ENCODE results near the gene TTF2.

Gene TTF2

GRCh38 chr1:117104986-117105385, 44.9 kb downstream of the TTF2 start:
- Histone ChIP-seq H3K4me3 (ENCODE audit: low read depth in 1 of 2, low read length in 2 of 2) (no peak overlapping the region), H3K27ac (ENCODE audit: low read length) (no peak overlapping the region), H2AFZ (ENCODE audit: low read depth, low read length) (no peak overlapping the region), H3K4me1 (ENCODE audit: insufficient read depth, low read length) (no peaks in the 10 kb centered on the region), H3K9ac (ENCODE audit: low read depth, low read length) (no peak overlapping the region), H3K79me2 (ENCODE audit: insufficient read depth, low read length) (no peaks in the 10 kb centered on the region), H3K9me3 (ENCODE audit: insufficient read depth, low read length, severe bottlenecking) (no peaks in the 10 kb centered on the region), H4K20me1 (ENCODE audit: insufficient read depth, low read length) (no peaks in the 10 kb centered on the region), H3K27me3 (ENCODE audit: insufficient read depth, low read length, poor library complexity) (no peaks in the 10 kb centered on the region), H3K36me3 (ENCODE audit: insufficient read depth, low read length) (peaks cover 50% of the 10 kb centered on the region), H3K4me2 (ENCODE audit: insufficient read depth, low read length) (no peak overlapping the region)
- DNase-seq (no peak), ATAC-seq (ENCODE audit: insufficient read depth, low read depth) (no peak)
- TF ChIP-seq EZH2 (IDR thresholded peaks at IDR 0.05; ENCODE audit: borderline replicate concordance, low read depth, low read length, severe bottlenecking): no peak
- TF ChIP-seq, protein P1, sequence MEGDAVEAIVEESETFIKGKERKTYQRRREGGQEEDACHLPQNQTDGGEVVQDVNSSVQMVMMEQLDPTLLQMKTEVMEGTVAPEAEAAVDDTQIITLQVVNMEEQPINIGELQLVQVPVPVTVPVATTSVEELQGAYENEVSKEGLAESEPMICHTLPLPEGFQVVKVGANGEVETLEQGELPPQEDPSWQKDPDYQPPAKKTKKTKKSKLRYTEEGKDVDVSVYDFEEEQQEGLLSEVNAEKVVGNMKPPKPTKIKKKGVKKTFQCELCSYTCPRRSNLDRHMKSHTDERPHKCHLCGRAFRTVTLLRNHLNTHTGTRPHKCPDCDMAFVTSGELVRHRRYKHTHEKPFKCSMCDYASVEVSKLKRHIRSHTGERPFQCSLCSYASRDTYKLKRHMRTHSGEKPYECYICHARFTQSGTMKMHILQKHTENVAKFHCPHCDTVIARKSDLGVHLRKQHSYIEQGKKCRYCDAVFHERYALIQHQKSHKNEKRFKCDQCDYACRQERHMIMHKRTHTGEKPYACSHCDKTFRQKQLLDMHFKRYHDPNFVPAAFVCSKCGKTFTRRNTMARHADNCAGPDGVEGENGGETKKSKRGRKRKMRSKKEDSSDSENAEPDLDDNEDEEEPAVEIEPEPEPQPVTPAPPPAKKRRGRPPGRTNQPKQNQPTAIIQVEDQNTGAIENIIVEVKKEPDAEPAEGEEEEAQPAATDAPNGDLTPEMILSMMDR (IDR thresholded peaks at IDR 0.05; ENCODE audit: borderline replicate concordance, extremely low read depth, low read length, poor library complexity, severe bottlenecking): no peak

DNA sequence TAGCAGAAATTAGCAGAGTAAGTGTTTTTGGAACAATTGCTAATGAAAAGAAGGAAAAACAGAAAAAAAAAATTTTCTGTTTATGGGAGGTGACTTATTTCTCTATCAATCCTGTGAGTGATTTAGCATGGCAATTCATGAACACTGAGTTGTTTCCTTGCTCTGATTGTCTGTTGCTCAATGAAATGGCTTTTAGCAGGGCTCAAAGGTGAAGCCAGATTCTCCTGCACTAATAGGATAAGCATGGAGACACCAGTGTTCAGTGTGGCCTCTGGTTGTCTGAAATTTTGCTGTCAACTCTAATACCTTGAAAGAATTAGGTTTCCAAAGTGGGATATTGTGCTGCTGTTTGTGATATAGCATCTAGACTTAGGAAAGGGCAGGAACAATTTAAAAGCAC, 45.6 kb downstream of the TTF2 start:
- Histone ChIP-seq H3K9ac (ENCODE audit: low read depth, low read length) (no peak overlapping the region), H3K4me2 (ENCODE audit: insufficient read depth, low read length) (no peak overlapping the region), H3K36me3 (ENCODE audit: insufficient read depth, low read length) (peaks cover 43% of the 10 kb centered on the region), H2AFZ (ENCODE audit: low read depth, low read length) (no peak overlapping the region), H3K79me2 (ENCODE audit: insufficient read depth, low read length) (no peaks in the 10 kb centered on the region), H3K27ac (ENCODE audit: low read length) (no peak overlapping the region), H4K20me1 (ENCODE audit: insufficient read depth, low read length) (no peaks in the 10 kb centered on the region), H3K9me3 (ENCODE audit: insufficient read depth, low read length, severe bottlenecking) (no peaks in the 10 kb centered on the region), H3K4me3 (ENCODE audit: low read depth in 1 of 2, low read length in 2 of 2) (no peak overlapping the region), H3K27me3 (ENCODE audit: insufficient read depth, low read length, poor library complexity) (no peaks in the 10 kb centered on the region), H3K4me1 (ENCODE audit: insufficient read depth, low read length) (no peaks in the 10 kb centered on the region)
- DNase-seq: no peak
- TF ChIP-seq EZH2 (IDR thresholded peaks at IDR 0.05; ENCODE audit: borderline replicate concordance, low read depth, low read length, severe bottlenecking): no peak
- TF ChIP-seq, protein P1 (IDR thresholded peaks at IDR 0.05; ENCODE audit: borderline replicate concordance, extremely low read depth, low read length, poor library complexity, severe bottlenecking): no peak
- no peak for ATAC-seq (ENCODE audit: insufficient read depth, low read depth)

GRCh38 chr1:117106478-117106877, 46.4 kb downstream of the TTF2 start:
- ATAC-seq (ENCODE audit: insufficient read depth, low read depth) (peak; percentile 23; the same call in 1 of the 3 replicates), DNase-seq (no peak)
- H3K9me3 ChIP-seq (ENCODE audit: insufficient read depth, low read length, severe bottlenecking): no peaks in the 10 kb centered on the region
- no peak overlapping the region for H3K4me3 ChIP-seq (ENCODE audit: low read depth in 1 of 2, low read length in 2 of 2)
- peaks cover 35% of the 10 kb centered on the region for H3K36me3 ChIP-seq (ENCODE audit: insufficient read depth, low read length)
- H4K20me1 ChIP-seq (ENCODE audit: insufficient read depth, low read length): no peaks in the 10 kb centered on the region
- no peak overlapping the region for H3K4me2 ChIP-seq (ENCODE audit: insufficient read depth, low read length)
- H3K27me3 ChIP-seq (ENCODE audit: insufficient read depth, low read length, poor library complexity): no peaks in the 10 kb centered on the region
- H3K79me2 ChIP-seq (ENCODE audit: insufficient read depth, low read length): no peaks in the 10 kb centered on the region
- H3K9ac ChIP-seq (ENCODE audit: low read depth, low read length): no peak overlapping the region
- no peak overlapping the region for H2AFZ ChIP-seq (ENCODE audit: low read depth, low read length)
- TF ChIP-seq, protein P1 (IDR thresholded peaks at IDR 0.05; ENCODE audit: borderline replicate concordance, extremely low read depth, low read length, poor library complexity, severe bottlenecking): no peak
- TF ChIP-seq EZH2 (IDR thresholded peaks at IDR 0.05; ENCODE audit: borderline replicate concordance, low read depth, low read length, severe bottlenecking): no peak
- no peak overlapping the region for H3K27ac ChIP-seq (ENCODE audit: low read length)
- H3K4me1 ChIP-seq (ENCODE audit: insufficient read depth, low read length): no peaks in the 10 kb centered on the region

GRCh38 chr1:117107364-117107763, 47.2 kb downstream of the TTF2 start:
- Histone ChIP-seq H2AFZ (ENCODE audit: low read depth, low read length) (no peak overlapping the region), H3K36me3 (ENCODE audit: insufficient read depth, low read length) (peaks cover 27% of the 10 kb centered on the region), H3K27me3 (ENCODE audit: insufficient read depth, low read length, poor library complexity) (no peaks in the 10 kb centered on the region), H4K20me1 (ENCODE audit: insufficient read depth, low read length) (no peaks in the 10 kb centered on the region), H3K79me2 (ENCODE audit: insufficient read depth, low read length) (no peaks in the 10 kb centered on the region), H3K4me3 (ENCODE audit: low read depth in 1 of 2, low read length in 2 of 2) (no peak overlapping the region), H3K27ac (ENCODE audit: low read length) (no peak overlapping the region), H3K9me3 (ENCODE audit: insufficient read depth, low read length, severe bottlenecking) (no peaks in the 10 kb centered on the region), H3K4me1 (ENCODE audit: insufficient read depth, low read length) (no peaks in the 10 kb centered on the region), H3K4me2 (ENCODE audit: insufficient read depth, low read length) (no peak overlapping the region), H3K9ac (ENCODE audit: low read depth, low read length) (no peak overlapping the region)
- DNase-seq (no peak), ATAC-seq (ENCODE audit: insufficient read depth, low read depth) (no peak)
- TF ChIP-seq, protein P1 (IDR thresholded peaks at IDR 0.05; ENCODE audit: borderline replicate concordance, extremely low read depth, low read length, poor library complexity, severe bottlenecking): no peak
- no peak for TF ChIP-seq EZH2 (IDR thresholded peaks at IDR 0.05; ENCODE audit: borderline replicate concordance, low read depth, low read length, severe bottlenecking)

Data from DND-41 (cell line).